Glomerular endothelial cell (primary cell): ENCODE measurements around the gene VAT1L. TPM values are rescaled to one million over a fixed set of nuclear protein-coding genes. Genes with fewer than 3 reads are reported as not detected.
A peak's percentile ranks its signal among the peaks of the same experiment; 100 is the strongest.

Experiments used
- DNase-seq: peaks from one replicate; pipeline ENCODE4 v3.0.0-alpha.2; 2011; ENCODE audit warnings: low read depth, low spot score; ENCODE audit errors: extremely low read depth
- total RNA-seq: library from RNA; depleted of rRNA; stranded (reverse); fragments of >200 nt; gene quantifications from 2 replicates; pipeline ENCODE4 v1.2.3, GENCODE V29; 2015

Gene VAT1L
- total RNA-seq, 1 donor from 2014 or later, result 6.4 TPM

GRCh38 chr16:77899416-77899815, 111.1 kb downstream of the VAT1L start:
- DNase-seq, result no peak

GRCh38 chr16:77905374-77905920, 117.1 kb downstream of the VAT1L start:
- DNase-seq, result no peak

GRCh38 chr16:77910021-77910420, 121.7 kb downstream of the VAT1L start:
- DNase-seq, result no peak

GRCh38 chr16:77912617-77913016, 124.3 kb downstream of the VAT1L start:
- no peak for DNase-seq

- DNase-seq, result no peak
These were observed 125.4 kb downstream of the VAT1L start for GRCh38 chr16:77913738-77914253.

- no peak for DNase-seq
These were observed 127.7 kb downstream of the VAT1L start for GRCh38 chr16:77916111-77916510.

- no peak for DNase-seq
These were observed 129.6 kb downstream of the VAT1L start for GRCh38 chr16:77917971-77918370.

GRCh38 chr16:77918809-77919707, 130.7 kb downstream of the VAT1L start:
- DNase-seq, result peak; percentile 64

GRCh38 chr16:77919761-77920415, 131.5 kb downstream of the VAT1L start:
- DNase-seq, result no peak

GRCh38 chr16:77920984-77921383, 132.6 kb downstream of the VAT1L start:
- no peak for DNase-seq

- DNase-seq, result no peak
These were observed 133.9 kb downstream of the VAT1L start for GRCh38 chr16:77922228-77922754.

GRCh38 chr16:77925531-77925930, 137.2 kb downstream of the VAT1L start:
- no peak for DNase-seq

GRCh38 chr16:77928096-77928495, 139.7 kb downstream of the VAT1L start:
- DNase-seq, result no peak

GRCh38 chr16:77929004-77929403, 140.6 kb downstream of the VAT1L start:
- no peak for DNase-seq

GRCh38 chr16:77931058-77931457, 142.7 kb downstream of the VAT1L start:
- no peak for DNase-seq

GRCh38 chr16:77937473-77938149, 149.2 kb downstream of the VAT1L start:
- DNase-seq, result no peak

- no peak for DNase-seq
These were observed 150.5 kb downstream of the VAT1L start for GRCh38 chr16:77938913-77939312.

- no peak for DNase-seq
These were observed 151.6 kb downstream of the VAT1L start for GRCh38 chr16:77939968-77940367.

GRCh38 chr16:77943801-77944200, 155.4 kb downstream of the VAT1L start:
- no peak for DNase-seq

GRCh38 chr16:77944631-77945030, 156.3 kb downstream of the VAT1L start:
- no peak for DNase-seq

GRCh38 chr16:77945126-77945525, 156.8 kb downstream of the VAT1L start:
- DNase-seq, result no peak
